GM12878 (cell line): ENCODE data around the gene SLC35E4. TPM values are rescaled to one million over a fixed set of nuclear protein-coding genes. Genes with fewer than 3 reads are reported as not detected.

ENCODE experiments used
- BCL11A ChIP-seq: IDR thresholded peaks from 2 replicates; pipeline ENCODE4 v1.6.1; 2011; ENCODE audit warnings: low read depth, low read length
- BCL3 ChIP-seq: IDR thresholded peaks from 2 replicates; pipeline ENCODE4 v1.6.1; 2011; ENCODE audit warnings: borderline replicate concordance, low read depth, mild to moderate bottlenecking, moderate library complexity, low read length; ENCODE audit not compliant: insufficient read depth, poor library complexity, severe bottlenecking
- BRCA1 ChIP-seq: IDR thresholded peaks from 2 replicates; pipeline ENCODE4 v1.6.1; 2011; ENCODE audit warnings: low read depth, low read length, improper control_type of control experiment
- CHD4 ChIP-seq: fragments of 200-600 bp; sonication (generic); IDR thresholded peaks from 2 replicates; pipeline ENCODE4 v1.6.1; 2016; ENCODE audit warnings: mild to moderate bottlenecking
- DPF2 ChIP-seq: fragments of 450-650 bp; IDR thresholded peaks from 2 replicates; pipeline ENCODE4 v1.6.1; 2017; ENCODE audit warnings: mild to moderate bottlenecking
- E4F1 ChIP-seq: fragments of 450-650 bp; IDR thresholded peaks from 2 replicates; pipeline ENCODE4 v1.6.1; 2018; ENCODE audit warnings: borderline replicate concordance, mild to moderate bottlenecking; ENCODE audit not compliant: partially characterized antibody
- EED ChIP-seq: sonication (generic); IDR thresholded peaks from 2 replicates; pipeline ENCODE4 v1.6.1; 2016; ENCODE audit warnings: antibody characterized with exemption, low read depth
- FOS ChIP-seq: IDR thresholded peaks from 3 replicates; pipeline ENCODE4 v1.6.1; 2011; ENCODE audit warnings: borderline replicate concordance; ENCODE audit not compliant: insufficient read length; ENCODE audit errors: extremely low read depth
- KDM1A ChIP-seq: fragments of 200-600 bp; sonication (generic); IDR thresholded peaks from 2 replicates; pipeline ENCODE4 v1.6.1; 2016; ENCODE audit warnings: borderline replicate concordance
- NFXL1 ChIP-seq: fragments of 450-650 bp; IDR thresholded peaks from 2 replicates; pipeline ENCODE4 v1.6.1; 2017; ENCODE audit warnings: antibody characterized with exemption, mild to moderate bottlenecking, borderline replicate concordance
- NFYA ChIP-seq: IDR thresholded peaks from 2 replicates; pipeline ENCODE4 v1.6.1; 2011; ENCODE audit warnings: low read depth, mild to moderate bottlenecking, low read length, improper control_type of control experiment, borderline replicate concordance
- NFYB ChIP-seq: IDR thresholded peaks from 2 replicates; pipeline ENCODE4 v1.6.1; 2011; ENCODE audit warnings: low read depth, mild to moderate bottlenecking, low read length, improper control_type of control experiment, moderate library complexity; ENCODE audit not compliant: insufficient read depth
- NR2C1 ChIP-seq: fragments of 450-650 bp; IDR thresholded peaks from 2 replicates; pipeline ENCODE4 v1.6.1; 2017; ENCODE audit warnings: antibody characterized with exemption, mild to moderate bottlenecking, moderate library complexity
- PBX3 ChIP-seq: IDR thresholded peaks from 2 replicates; pipeline ENCODE4 v1.6.1; 2011; ENCODE audit warnings: mild to moderate bottlenecking, low read depth, low read length, moderate library complexity; ENCODE audit not compliant: insufficient replicate concordance
- POU2F2 ChIP-seq: IDR thresholded peaks from 3 replicates; pipeline ENCODE4 v1.6.1; 2011; ENCODE audit warnings: low read depth, mild to moderate bottlenecking, low read length, borderline replicate concordance
- RAD51 ChIP-seq: fragments of 450-650 bp; IDR thresholded peaks from 2 replicates; pipeline ENCODE4 v1.6.1; 2016; ENCODE audit warnings: moderate library complexity, mild to moderate bottlenecking, inconsistent platforms
- RBBP5 ChIP-seq: fragments of 200-600 bp; sonication (generic); conservative IDR thresholded peaks from 2 replicates; pipeline ENCODE4 v1.6.1; 2016
- SMAD5 ChIP-seq: IDR thresholded peaks from 2 replicates; pipeline ENCODE4 v1.6.1; 2016; ENCODE audit warnings: antibody characterized with exemption, low read depth
- SP1 ChIP-seq: IDR thresholded peaks from one replicate; pipeline ENCODE4 v1.6.1; 2011; ENCODE audit warnings: low read depth, low read length
- STAT1 ChIP-seq: fragments of 450-650 bp; conservative IDR thresholded peaks from 2 replicates; pipeline ENCODE4 v1.6.1; 2014; ENCODE audit warnings: antibody characterized with exemption, mild to moderate bottlenecking
- ZNF24 ChIP-seq: fragments of 450-650 bp; IDR thresholded peaks from 2 replicates; pipeline ENCODE4 v1.6.1; 2017; ENCODE audit warnings: antibody characterized with exemption, mild to moderate bottlenecking
- ZNF274 ChIP-seq: IDR thresholded peaks from one replicate; pipeline ENCODE4 v1.8.0; 2011; ENCODE audit not compliant: insufficient read length, insufficient read depth
- ZNF687 ChIP-seq: fragments of 450-650 bp; IDR thresholded peaks from 2 replicates; pipeline ENCODE4 v1.6.1; 2017; ENCODE audit warnings: mild to moderate bottlenecking, moderate library complexity
- polyA plus RNA-seq, 11 experiments: library from polyadenylated mRNA; depleted of rRNA in 4 of 11; unstranded in 6 of 11; stranded (reverse) in 5 of 11; fragments of >200 nt; fragmentation: Nextera tagmentation in 4 of 11; fragmentation: Illumina TruSeq in 1 of 11; extraction: Ambion mirVana in 4 of 11; extraction: Trizol in 1 of 11; gene quantifications; 1 replicate in 1 of 11; 2 replicates in 10 of 11; pipeline versions ENCODE4 v1.2.1 to v1.2.3, GENCODE V29; 2011 to 2016; ENCODE audit warnings: inconsistent platforms in 2 of 11, missing spikeins in 2 of 11, low read depth in 1 of 11
- total RNA-seq, 4 experiments: library from RNA; depleted of rRNA in 3 of 4; stranded (reverse); fragments of >200 nt in 3 of 4; fragmentation: Illumina TruSeq in 1 of 4; extraction: Trizol in 1 of 4; gene quantifications; 2 replicates each; pipeline versions ENCODE4 v1.2.1 to v1.2.3, GENCODE V29; 2013 to 2021

Gene SLC35E4
- total and polyA plus RNA-seq, 10 of the 15 experiments (the other 5 are each of a cell fraction or from before 2014, with no cell fraction given), result 0.16 to 5.3 (median 2.9) TPM; not detected in 1

- TF ChIP-seq STAT1 (peak; percentile 85; the same call in 1 of the 2 replicates), FOS (no peak), DPF2 (peak; percentile 74; the same call in 1 of the 2 replicates), NFXL1 (no peak), EED (0 out of 2 replicates have a peak, but pooled peaks have one; percentile 24), CHD4 (no peak), SMAD5 (no peak), SP1 (peak; percentile 8), NFYB (no peak), BCL3 (no peak), POU2F2 (peak; percentile 71; the same call in 1 of the 3 replicates), PBX3 (no peak), ZNF24 (no peak), E4F1 (no peak), ZNF687 (no peak), KDM1A (no peak), RAD51 (no peak), NR2C1 (no peak), RBBP5 (no peak), ZNF274 (no peak), BRCA1 (no peak), BCL11A (no peak), NFYA (no peak)
Measured at GRCh38 chr22:30634471-30635233, 929 bp upstream of the SLC35E4 start (continued).
